ENCODE data around the gene ROR2.

DNA sequence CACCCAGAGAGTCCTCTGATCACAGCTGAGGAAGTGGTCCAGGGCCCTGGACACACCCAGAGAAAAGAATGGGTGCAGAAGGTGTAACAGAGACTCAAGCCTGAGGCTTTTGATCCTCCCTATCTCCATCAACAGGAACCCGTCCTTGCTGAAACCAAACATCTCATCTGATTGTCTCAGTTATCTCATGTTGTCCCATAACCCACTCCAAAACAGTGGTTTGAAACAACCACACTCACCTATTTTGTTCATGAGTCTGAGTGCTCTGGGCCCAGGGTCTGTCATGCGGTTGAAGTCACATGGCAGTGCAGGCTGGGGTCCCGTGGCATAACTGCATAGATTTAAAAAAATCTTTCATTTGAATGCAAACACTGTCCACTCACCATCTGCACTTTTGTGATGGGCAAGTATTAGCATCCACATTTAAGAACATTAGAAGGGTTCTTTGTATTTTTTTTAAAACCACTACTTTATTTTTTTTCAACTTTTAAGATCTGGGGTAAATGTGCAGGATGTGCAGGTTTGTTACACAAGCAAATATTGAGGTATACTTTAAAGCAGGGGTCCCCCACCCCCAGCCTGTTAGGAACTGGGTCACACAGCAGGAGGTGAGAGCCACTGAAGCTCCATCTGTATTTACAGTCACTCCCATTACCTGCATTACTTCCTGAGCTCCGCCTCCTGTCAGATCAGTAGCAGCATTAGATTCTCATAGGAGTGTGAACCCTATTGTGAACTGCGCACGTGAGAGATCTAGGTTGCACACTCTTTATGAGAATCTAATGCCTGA lies 255.8 kb downstream of the ROR2 start:
- TF ChIP-seq, protein P1, sequence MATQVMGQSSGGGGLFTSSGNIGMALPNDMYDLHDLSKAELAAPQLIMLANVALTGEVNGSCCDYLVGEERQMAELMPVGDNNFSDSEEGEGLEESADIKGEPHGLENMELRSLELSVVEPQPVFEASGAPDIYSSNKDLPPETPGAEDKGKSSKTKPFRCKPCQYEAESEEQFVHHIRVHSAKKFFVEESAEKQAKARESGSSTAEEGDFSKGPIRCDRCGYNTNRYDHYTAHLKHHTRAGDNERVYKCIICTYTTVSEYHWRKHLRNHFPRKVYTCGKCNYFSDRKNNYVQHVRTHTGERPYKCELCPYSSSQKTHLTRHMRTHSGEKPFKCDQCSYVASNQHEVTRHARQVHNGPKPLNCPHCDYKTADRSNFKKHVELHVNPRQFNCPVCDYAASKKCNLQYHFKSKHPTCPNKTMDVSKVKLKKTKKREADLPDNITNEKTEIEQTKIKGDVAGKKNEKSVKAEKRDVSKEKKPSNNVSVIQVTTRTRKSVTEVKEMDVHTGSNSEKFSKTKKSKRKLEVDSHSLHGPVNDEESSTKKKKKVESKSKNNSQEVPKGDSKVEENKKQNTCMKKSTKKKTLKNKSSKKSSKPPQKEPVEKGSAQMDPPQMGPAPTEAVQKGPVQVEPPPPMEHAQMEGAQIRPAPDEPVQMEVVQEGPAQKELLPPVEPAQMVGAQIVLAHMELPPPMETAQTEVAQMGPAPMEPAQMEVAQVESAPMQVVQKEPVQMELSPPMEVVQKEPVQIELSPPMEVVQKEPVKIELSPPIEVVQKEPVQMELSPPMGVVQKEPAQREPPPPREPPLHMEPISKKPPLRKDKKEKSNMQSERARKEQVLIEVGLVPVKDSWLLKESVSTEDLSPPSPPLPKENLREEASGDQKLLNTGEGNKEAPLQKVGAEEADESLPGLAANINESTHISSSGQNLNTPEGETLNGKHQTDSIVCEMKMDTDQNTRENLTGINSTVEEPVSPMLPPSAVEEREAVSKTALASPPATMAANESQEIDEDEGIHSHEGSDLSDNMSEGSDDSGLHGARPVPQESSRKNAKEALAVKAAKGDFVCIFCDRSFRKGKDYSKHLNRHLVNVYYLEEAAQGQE (IDR thresholded peaks at IDR 0.05; ENCODE audit: unreplicated experiment): no peak
- TF ChIP-seq, protein P2, sequence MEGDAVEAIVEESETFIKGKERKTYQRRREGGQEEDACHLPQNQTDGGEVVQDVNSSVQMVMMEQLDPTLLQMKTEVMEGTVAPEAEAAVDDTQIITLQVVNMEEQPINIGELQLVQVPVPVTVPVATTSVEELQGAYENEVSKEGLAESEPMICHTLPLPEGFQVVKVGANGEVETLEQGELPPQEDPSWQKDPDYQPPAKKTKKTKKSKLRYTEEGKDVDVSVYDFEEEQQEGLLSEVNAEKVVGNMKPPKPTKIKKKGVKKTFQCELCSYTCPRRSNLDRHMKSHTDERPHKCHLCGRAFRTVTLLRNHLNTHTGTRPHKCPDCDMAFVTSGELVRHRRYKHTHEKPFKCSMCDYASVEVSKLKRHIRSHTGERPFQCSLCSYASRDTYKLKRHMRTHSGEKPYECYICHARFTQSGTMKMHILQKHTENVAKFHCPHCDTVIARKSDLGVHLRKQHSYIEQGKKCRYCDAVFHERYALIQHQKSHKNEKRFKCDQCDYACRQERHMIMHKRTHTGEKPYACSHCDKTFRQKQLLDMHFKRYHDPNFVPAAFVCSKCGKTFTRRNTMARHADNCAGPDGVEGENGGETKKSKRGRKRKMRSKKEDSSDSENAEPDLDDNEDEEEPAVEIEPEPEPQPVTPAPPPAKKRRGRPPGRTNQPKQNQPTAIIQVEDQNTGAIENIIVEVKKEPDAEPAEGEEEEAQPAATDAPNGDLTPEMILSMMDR (conservative IDR thresholded peaks at IDR 0.05; ENCODE audit: low read depth in 2 of 2): no peak
- TF ChIP-seq EZH2 (IDR thresholded peaks at IDR 0.05; ENCODE audit: low read depth, unreplicated experiment): no peak
- TF ChIP-seq STAT1 (IDR thresholded peaks at IDR 0.05; ENCODE audit: unreplicated experiment): no peak
- no peak for TF ChIP-seq CREB1 (CRISPR knock-in tag; IDR thresholded peaks at IDR 0.05; ENCODE audit: low read depth)
- no peak for TF ChIP-seq JUNB (IDR thresholded peaks at IDR 0.05; ENCODE audit: unreplicated experiment)
- no peak for TF ChIP-seq POLR2AphosphoS5 (IDR thresholded peaks at IDR 0.05; ENCODE audit: low read depth)
- no peak for TF ChIP-seq EZH2phosphoT487 (IDR thresholded peaks at IDR 0.05; ENCODE audit: unreplicated experiment)
- TF ChIP-seq, protein P3, sequence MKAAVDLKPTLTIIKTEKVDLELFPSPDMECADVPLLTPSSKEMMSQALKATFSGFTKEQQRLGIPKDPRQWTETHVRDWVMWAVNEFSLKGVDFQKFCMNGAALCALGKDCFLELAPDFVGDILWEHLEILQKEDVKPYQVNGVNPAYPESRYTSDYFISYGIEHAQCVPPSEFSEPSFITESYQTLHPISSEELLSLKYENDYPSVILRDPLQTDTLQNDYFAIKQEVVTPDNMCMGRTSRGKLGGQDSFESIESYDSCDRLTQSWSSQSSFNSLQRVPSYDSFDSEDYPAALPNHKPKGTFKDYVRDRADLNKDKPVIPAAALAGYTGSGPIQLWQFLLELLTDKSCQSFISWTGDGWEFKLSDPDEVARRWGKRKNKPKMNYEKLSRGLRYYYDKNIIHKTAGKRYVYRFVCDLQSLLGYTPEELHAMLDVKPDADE (IDR thresholded peaks at IDR 0.05): no peak

Data from GM23338 (cell line).